HG03196 (cell line): ENCODE measurements around the gene CACNG5.

Experiments used
- ATAC-seq: cut with Tn5 transposase; IDR thresholded peaks from one replicate; pipeline ENCODE4 v1.9.1; 2021; ENCODE audit not compliant: unreplicated experiment

Gene CACNG5

GRCh38 chr17:66903781-66904180, 68.9 kb downstream of the CACNG5 start:
- no peak for ATAC-seq

GRCh38 chr17:66904760-66905624, 70.1 kb downstream of the CACNG5 start:
- no peak for ATAC-seq

DNA sequence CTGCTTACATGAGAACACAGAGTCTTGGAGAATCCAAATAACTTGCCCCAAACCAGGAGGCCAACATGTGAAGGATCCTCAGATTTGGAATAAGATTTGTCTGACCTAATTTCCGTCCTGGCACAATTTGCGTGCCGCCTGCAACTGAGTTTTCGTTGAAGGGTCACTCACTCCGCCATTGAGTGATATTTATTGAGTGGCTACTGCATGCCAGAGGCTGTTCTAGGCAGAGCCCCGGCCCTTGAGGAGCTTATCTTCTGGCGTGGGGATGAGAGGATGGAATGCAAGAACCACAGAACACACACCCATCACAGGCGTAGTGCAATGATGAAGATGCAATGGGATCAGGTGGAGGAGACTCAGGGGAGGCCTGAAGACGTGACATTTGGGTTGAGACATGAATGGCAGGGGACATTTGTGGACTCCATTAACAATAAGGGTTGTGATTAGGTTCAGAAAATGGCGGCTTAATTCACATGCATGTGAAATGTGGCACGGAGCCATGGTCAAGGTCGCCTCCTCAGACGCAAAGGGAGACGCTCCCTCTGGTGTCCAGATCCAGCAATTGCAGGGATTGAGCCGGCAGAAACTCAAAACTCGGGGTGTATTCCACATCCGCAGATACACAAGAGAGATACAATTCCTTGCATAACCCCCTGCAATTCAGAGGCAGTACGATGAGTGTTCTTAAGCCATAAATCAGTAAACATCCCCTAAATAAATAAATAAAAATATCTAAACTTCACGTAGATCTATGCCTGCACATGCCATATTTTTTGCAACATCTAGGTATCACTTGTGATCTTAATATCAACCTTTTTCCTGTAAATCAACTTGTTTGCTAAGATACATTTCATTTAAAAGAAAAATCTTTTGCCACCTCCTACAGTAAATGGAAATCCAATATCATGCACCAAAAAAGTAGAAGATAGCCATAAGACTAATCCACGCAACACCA, 71.7 kb downstream of the CACNG5 start:
- ATAC-seq: no peak

DNA sequence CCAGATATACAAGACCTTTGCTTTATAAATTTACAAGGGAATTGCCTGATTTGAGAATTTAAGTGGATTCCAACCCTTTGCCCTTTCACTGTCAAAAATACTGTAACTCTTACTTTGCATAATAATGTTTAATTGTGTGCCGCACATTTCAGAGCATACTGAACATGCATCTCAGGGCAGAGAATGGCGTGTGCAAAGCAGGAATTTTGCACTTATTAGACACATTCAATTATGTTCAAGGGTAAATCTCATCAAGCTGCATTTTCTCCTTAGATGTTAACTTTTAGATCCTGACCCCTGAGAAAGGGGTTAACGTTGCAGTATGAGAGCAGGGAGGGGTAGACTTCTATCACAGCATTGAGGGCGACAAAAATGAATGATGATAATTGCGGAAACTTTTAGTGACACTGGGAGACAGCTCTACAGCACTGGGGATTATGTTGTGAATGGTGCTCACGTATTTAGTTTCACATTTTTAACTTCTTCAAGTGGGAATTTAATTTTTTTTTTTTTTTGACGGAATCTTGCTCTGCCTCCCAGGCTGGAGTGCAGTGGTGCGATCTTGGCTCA, 75.0 kb downstream of the CACNG5 start:
- no peak for ATAC-seq

DNA sequence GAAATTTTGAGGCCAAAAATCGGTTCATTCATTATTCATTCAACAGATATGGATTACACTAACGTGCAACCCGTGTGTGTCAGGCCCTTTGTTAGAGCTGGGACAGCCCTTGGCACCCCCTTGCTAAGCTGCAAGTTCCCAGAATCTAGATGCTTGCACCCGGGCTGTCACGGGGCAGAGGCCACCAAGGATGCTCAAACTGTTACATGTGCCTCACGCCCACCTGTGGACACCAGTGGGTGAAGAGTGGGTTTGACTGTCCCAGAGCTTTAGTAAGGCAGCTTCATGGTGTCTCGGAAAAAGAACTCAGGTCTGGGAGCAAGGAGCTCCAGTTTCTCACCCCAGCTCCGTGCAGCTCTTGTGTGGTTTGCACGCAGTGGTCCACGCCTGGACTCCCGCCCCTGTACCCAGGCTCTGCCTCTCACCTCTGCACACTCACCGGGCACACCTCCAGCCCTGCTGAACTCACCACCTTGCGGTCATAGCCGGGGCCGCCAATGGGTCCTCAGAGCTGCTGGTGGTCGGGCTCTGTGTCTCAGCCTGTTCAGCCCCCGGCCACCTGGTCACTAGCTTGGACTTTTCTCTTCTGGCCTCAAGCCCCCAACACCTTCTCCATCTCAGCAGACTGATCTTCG, 75.9 kb downstream of the CACNG5 start:
- ATAC-seq: no peak

DNA sequence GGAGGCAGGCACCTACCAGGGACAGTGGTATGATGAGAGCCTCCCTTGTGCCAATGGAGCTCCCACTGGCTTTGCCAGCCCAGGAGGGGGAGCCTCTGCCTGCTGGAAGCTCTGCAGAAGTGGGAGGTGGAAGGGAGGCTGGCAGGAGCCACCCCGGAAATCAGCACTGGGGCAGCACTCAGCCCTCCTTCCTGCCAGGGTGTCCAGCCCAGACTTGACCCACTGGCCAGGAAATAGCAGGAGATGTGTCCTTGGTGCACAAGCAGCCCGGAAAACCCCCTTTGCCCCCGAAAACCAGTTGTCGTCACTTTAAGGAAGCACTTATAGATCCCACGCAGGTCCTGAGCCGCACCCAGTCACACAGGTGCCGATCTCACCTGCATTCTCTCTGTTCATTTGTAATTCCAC, 80.3 kb downstream of the CACNG5 start:
- no peak for ATAC-seq

DNA sequence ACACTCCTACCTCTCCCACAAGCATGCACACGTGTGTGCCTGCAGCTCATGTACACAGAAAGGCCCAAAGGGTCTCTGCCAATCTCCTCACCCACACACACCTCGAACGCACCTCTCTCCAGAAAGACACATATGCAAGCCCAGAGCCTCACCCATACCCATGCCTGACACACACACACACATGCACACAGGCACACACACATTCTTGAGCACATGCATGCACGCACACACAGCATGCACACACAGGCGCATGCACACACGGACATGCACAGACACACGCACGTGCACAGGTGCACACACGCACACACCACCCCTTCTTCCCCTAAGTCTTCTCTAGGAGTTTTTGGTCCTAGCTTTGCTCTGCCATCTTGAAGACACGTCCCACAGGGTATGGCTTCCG, 80.9 kb downstream of the CACNG5 start:
- no peak for ATAC-seq

GRCh38 chr17:66916946-66917345, 82.0 kb downstream of the CACNG5 start:
- ATAC-seq: no peak

DNA sequence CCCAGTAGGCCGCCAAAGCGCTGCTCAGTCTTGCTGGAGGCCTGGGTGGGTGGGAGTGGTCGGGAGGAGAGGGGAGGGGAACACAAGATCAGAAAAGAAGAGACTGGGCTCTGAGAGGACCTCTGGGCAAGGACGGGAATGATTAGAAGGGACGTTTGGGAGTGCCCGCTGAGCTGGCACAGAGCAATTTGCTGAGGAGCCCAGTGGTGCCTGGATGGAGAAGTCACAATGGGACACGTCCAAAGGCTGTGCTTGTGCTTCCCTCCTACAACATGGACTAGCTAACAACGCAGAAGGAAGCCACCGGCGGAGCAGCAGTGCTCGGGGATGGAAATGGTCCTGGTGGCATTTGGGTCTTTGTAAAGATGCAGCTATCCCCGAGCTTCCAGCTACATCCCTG, 84.0 kb downstream of the CACNG5 start:
- no peak for ATAC-seq

DNA sequence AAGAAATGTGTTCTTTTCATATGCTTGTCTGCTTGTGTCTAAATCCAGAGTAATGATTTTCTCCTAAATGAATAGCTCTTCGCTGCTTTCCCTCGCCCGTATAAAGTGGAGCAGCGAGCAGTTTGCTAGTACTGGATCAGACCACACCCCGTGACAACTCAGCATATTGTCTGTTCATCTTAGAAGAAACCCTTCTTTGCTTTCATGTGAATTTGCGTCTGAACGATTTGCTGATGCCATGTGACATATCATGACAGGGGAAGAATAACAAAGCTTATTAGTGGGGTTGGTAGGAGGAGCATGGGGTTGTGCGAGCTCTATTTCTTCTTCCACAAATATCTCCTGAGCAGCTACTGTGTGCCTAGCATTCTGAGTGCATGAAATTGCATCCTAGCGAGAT, 85.5 kb downstream of the CACNG5 start:
- ATAC-seq: no peak

DNA sequence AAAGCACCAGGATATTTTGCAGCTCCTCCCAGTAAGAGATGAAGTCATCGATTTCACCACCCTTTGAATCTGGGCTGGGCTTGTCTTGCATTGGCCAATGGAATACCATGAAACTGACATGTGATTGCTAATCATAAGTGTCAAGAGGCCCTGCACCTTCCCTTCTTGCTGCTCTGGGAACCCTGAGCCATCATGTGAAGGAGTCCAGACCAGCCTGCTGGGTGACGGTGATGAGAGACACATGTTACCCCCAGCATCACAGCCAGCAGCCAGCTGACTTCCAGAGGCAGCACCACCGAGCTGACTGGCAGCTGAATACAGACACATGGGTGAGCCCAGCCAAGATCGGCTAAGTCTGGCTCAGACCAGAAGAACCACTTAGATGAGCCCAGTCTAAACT, 86.0 kb downstream of the CACNG5 start:
- no peak for ATAC-seq

DNA sequence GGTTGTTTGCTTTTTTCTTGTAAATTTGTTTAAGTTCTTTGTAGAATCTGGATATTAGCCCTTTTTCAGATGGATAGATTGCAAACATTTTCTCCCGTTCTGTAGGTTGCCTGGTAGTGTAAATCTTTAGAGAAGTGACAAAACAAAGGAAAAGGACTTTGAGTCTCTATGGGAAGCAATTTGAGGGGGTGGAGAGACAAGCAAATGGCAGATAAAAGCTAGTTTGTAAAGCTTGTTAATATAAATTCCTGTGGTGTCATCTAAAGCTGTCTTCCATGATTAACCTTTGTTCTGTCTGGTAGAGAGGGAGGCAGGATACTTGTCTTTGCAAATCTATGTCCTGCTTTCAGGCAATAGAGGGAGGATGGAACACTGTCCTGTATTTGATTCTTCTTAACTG, 89.0 kb downstream of the CACNG5 start:
- ATAC-seq: no peak

DNA sequence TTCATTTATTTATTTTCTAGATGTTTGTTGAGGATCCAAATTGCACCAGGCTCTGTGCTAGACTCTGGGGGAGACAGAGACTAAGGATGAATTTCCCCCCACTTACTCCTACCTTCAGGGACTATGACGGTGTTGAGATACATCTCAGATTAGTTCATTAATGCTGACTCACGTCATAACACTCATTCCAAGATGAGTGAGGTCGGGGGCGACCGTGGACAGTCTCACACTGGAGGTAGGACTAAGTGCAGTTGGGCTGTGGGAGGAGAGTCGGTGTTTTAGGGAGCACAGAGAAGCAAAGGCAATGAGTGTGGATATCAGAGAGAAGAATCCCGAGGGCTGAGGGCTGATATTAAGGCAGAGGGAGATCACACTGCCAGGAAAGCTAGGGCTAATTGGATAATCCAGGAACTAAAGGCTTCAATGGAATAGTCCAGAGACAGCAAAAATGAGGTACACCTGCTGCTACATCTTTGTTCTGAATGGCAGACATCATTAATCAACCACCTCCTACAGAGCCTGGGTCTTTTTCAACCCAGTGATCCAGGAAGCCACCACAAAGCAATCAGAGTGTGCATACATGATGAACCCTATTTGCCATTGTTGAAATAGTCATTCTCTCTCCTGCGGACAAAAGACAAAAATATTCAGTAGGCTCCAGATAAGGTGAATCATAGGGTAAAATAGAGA, 91.0 kb downstream of the CACNG5 start:
- no peak for ATAC-seq

DNA sequence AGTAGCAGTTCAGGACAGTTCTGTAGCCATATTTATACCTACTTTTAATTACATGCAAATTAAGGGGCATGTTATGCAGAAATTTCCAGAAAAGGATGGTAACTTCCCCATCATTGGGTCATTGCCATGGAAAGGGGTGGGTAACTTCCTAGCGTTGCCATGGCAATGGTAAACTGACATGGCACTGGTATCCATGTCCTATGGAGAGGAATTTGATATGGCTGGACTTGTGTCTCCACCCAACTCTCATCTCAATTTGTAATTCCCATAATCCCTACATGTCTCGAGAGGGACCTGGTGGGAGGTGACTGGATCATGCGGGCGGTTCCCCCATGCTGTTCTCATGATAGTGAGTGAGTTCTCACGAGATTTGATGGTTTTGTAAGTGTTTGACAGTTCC, 94.0 kb downstream of the CACNG5 start:
- ATAC-seq: no peak

DNA sequence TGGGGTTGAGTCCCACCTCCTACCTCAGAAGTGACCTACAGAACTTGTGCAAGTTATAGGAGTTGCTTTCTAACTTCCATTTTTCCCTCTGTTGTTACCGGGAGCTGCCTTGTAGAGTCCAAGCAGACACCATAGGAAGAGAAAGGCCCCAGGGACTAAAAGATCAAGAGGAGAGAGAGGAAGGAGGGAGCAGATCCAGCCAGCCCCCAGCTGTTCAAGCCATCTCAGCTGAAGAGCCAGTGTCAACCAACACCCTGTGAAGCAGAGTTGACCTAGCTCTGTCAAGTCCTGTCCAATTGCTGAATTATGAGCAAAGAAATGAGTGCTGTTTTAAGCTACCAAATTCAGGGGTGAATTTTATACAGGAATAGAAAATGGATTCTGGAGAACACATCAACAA, 94.7 kb downstream of the CACNG5 start:
- ATAC-seq: no peak

DNA sequence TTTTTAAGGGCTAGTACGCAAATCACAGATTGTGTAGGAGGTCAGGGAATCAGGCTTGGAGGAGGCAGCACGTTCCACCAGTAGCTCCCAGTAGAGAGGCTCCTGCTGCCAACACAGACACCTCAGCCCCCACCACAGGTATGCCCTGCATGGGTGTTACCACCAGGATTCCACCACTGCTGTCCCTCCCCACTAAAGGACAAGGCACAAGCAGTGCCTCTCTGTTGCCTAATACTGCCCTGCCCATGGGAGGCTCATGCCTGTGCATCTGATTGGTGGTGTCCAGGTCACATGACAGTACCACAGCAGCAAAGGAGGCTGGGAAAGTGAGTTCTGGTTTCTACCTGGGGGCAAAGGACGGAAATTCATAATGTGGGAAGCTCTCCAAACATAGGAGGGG, 96.0 kb downstream of the CACNG5 start:
- ATAC-seq: no peak

DNA sequence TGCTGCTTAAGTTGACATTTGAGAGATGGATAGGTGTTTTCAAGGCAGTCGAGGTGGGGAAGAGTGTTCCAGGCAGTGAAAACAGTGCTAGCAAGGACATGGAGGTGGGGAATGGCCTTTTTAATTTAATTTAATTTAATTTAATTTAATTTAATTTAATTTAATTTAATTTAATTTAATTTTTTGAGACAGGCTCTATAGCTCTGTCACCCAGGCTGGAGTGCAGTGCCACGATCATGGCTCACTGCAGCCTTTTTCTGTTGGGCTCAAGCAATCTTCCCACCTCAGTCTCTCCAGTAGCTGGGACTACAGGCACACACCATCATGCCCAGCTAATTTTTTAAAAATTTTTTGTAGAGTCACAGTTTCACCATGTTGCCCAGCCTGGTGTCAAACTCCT, 97.4 kb downstream of the CACNG5 start:
- ATAC-seq: no peak

GRCh38 chr17:66934040-66934439, 99.1 kb downstream of the CACNG5 start:
- ATAC-seq: no peak
